Measurements from ENCODE around the gene MYO5A.

The MYO5A gene

GRCh38 chr15:52438047-52438446 is 90.6 kb downstream of the MYO5A start:
- no peak overlapping the region for H3K27ac ChIP-seq
- TF ChIP-seq, protein P1, sequence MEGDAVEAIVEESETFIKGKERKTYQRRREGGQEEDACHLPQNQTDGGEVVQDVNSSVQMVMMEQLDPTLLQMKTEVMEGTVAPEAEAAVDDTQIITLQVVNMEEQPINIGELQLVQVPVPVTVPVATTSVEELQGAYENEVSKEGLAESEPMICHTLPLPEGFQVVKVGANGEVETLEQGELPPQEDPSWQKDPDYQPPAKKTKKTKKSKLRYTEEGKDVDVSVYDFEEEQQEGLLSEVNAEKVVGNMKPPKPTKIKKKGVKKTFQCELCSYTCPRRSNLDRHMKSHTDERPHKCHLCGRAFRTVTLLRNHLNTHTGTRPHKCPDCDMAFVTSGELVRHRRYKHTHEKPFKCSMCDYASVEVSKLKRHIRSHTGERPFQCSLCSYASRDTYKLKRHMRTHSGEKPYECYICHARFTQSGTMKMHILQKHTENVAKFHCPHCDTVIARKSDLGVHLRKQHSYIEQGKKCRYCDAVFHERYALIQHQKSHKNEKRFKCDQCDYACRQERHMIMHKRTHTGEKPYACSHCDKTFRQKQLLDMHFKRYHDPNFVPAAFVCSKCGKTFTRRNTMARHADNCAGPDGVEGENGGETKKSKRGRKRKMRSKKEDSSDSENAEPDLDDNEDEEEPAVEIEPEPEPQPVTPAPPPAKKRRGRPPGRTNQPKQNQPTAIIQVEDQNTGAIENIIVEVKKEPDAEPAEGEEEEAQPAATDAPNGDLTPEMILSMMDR (conservative IDR thresholded peaks at IDR 0.05), result no peak
- TF ChIP-seq ZFX (IDR thresholded peaks at IDR 0.05), result no peak

- no peak overlapping the region for H3K27ac ChIP-seq
- TF ChIP-seq ZFX (IDR thresholded peaks at IDR 0.05), result no peak
- TF ChIP-seq, protein P1 (conservative IDR thresholded peaks at IDR 0.05), result no peak
Measured at GRCh38 chr15:52437646-52438045, 91.0 kb downstream of the MYO5A start.

GRCh38 chr15:52436981-52437380 is 91.7 kb downstream of the MYO5A start:
- no peak for TF ChIP-seq ZFX (IDR thresholded peaks at IDR 0.05)
- TF ChIP-seq, protein P1 (conservative IDR thresholded peaks at IDR 0.05), result no peak

GRCh38 chr15:52434885-52435284 is 93.8 kb downstream of the MYO5A start:
- no peak overlapping the region for H3K27ac ChIP-seq
- TF ChIP-seq ZFX (IDR thresholded peaks at IDR 0.05), result no peak
- TF ChIP-seq, protein P1 (conservative IDR thresholded peaks at IDR 0.05), result no peak

More at GRCh38 chr15:52436981-52437380, 91.7 kb downstream of the MYO5A start:
- no peak overlapping the region for H3K27ac ChIP-seq

DNA sequence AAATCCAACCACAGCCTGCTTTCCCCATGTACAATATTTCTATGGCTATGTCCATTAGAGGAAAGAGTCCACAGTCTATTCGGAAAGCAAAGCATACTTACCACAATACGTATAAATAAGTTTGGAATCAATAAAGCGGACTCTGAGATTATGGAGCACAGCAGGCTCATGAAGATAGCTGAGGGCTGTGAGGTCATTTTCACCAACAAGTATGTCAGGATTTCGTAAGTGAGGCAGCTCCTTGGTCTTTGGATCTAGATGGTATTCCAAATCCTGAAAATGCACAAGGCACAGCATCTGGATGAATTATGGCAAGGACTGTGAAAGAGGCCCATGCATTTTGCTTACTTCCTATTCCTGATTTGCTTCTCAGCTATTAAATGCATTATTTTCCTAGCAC is 100.4 kb downstream of the MYO5A start:
- H3K27ac ChIP-seq, result no peak overlapping the region
- TF ChIP-seq ZFX (IDR thresholded peaks at IDR 0.05), result no peak
- TF ChIP-seq, protein P1 (conservative IDR thresholded peaks at IDR 0.05), result no peak

GRCh38 chr15:52427804-52428203 is 100.9 kb downstream of the MYO5A start:
- H3K27ac ChIP-seq, result no peak overlapping the region
- TF ChIP-seq ZFX (IDR thresholded peaks at IDR 0.05), result no peak
- TF ChIP-seq, protein P1 (conservative IDR thresholded peaks at IDR 0.05), result no peak

GRCh38 chr15:52424856-52425431 is 103.7 kb downstream of the MYO5A start:
- TF ChIP-seq, protein P1 (conservative IDR thresholded peaks at IDR 0.05), result no peak
- no peak for TF ChIP-seq ZFX (IDR thresholded peaks at IDR 0.05)
- H3K27ac ChIP-seq, result no peak overlapping the region

All from C4-2B (cell line).